Bladder microvascular endothelial cell (primary cell): ENCODE results near the gene MEF2B. TPM values are rescaled to one million over a fixed set of nuclear protein-coding genes. Genes with fewer than 3 reads are reported as not detected.

Source experiments
- total RNA-seq: library from RNA; depleted of rRNA; stranded (reverse); fragments of >200 nt; gene quantifications from 2 replicates; pipeline ENCODE4 v1.2.3, GENCODE V29; 2014

The MEF2B gene
- not detected in 2 replicates for total RNA-seq

GRCh38 chr19:19170053-19170872 is at the start of gene MEF2B:
MEF2B (minus strand) TSS chr19:19170263; CDS start chr19:19150735, 19,528 bp downstream.

GRCh38 chr19:19211499-19212420 is 41.7 kb upstream of the MEF2B start, which contains the start of gene NCAN:
NCAN (plus strand) TSS chr19:19211958; CDS start chr19:19216954, 4,996 bp downstream.

DNA sequence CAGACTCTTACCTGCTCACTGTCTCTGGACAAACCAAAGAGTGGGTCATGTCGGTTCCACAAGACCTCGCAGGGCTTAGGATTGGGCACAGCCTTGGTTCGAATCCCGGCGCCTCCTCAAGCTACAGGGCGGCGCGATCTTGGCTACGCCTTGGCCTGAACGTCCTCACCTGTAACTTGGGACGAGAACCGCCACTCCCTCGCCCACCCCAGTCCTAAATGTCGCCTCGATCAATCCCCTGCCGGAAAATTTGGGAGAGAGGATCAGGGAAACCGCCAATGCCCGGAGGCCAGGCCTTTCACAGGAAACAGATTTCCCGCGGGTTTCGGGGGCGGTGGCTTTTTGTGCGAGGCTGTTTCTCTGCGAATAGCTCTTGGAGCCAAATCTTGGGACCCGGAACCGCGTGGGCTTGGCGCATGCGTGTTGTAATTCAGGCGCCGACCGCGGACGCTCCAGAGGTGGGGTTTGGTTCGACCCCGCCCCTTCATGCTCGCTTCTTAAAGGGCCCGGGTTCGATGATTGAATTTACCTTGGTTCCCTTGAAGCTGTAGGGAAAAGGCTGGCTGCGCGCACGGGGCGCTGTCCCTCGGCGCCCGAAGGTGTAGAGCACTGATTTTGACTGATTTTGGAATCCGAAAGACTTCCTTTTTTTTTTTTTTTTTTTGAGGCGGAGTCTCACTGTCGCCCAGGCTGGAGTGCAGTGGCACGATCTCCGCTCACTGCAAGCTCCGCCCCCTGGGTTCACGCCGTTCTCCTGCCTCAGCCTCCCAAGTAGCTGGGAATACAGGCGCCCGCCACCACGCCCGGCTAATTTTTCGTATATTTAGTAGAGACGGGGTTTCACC is 33.2 kb upstream of the MEF2B start, which contains the start of gene NR2C2AP:
Gene NR2C2AP, minus strand, starts transcription at position 403 of the 845 bp plus-strand sequence. Its CDS starts 354 bp downstream, at position 49.

GRCh38 chr19:19192078-19192882 is 22.2 kb upstream of the MEF2B start, which contains the start of the genes BORCS8 and RFXANK:
BORCS8 (minus strand) TSS chr19:19192152; CDS start chr19:19192117, 35 bp downstream.
RFXANK (plus strand) TSS chr19:19192258; CDS start chr19:19193947, 1,689 bp downstream.

GRCh38 chr19:19138109-19138981 is 31.7 kb downstream of the MEF2B start, which contains the start of gene TMEM161A:
TMEM161A (minus strand) TSS chr19:19138478; CDS start chr19:19138428, 50 bp downstream.

Other genes starting within 250 kb of the MEF2B start
- gene HOMER3, start 229.0 kb downstream of the MEF2B start, total RNA-seq = 128 and 226 TPM in 2 replicates
- 11.8 and 31.0 TPM in 2 replicates for gene SUGP2, start 136.7 kb downstream of the MEF2B start, total RNA-seq
- 43.5 and 70.7 TPM in 2 replicates for gene ARMC6, start 136.7 kb downstream of the MEF2B start, total RNA-seq
- gene SLC25A42, start 106.3 kb downstream of the MEF2B start, total RNA-seq = 2.6 and 4.8 TPM in 2 replicates
- 15.5 and 24.7 TPM in 2 replicates for gene TMEM161A, start 31.8 kb downstream of the MEF2B start, total RNA-seq
- gene BORCS8, start 21.9 kb upstream of the MEF2B start, total RNA-seq = 13.4 and 15.7 TPM in 2 replicates
- 63.9 and 72.1 TPM in 2 replicates for gene RFXANK, start 22.0 kb upstream of the MEF2B start, total RNA-seq
- 11.8 and 15.3 TPM in 2 replicates for gene NR2C2AP, start 33.2 kb upstream of the MEF2B start, total RNA-seq
- not detected in 2 replicates for gene NCAN, start 41.7 kb upstream of the MEF2B start, total RNA-seq
- not detected in 2 replicates for gene TM6SF2, start 103.0 kb upstream of the MEF2B start, total RNA-seq
- 21.0 and 27.0 TPM in 2 replicates for gene SUGP1, start 150.2 kb upstream of the MEF2B start, total RNA-seq
- gene MAU2, start 150.6 kb upstream of the MEF2B start, total RNA-seq = 13.8 and 48.1 TPM in 2 replicates
- gene GATAD2A, start 235.4 kb upstream of the MEF2B start, total RNA-seq = 32.9 and 70.2 TPM in 2 replicates